Stimulated activated CD4-positive, alpha-beta T cell treated with anti-CD3 and anti-CD28 coated beads, Interleukin-1b, Interleukin-23, amount 100 ng/mL, for 24 hours (primary cell): ENCODE data around the gene SERPINA1.

Source experiments
- DNase-seq, 4 experiments: peaks; one replicate each; pipeline ENCODE4 v3.0.0-alpha.2; 2020; ENCODE audit warnings: low read depth in 4 of 4, low spot score in 1 of 4

SERPINA1 gene

GRCh38 chr14:94384342-94384741 lies 4.1 kb downstream of the SERPINA1 start:
- DNase-seq: no peak

GRCh38 chr14:94383777-94384176 lies 4.6 kb downstream of the SERPINA1 start:
- no peak for DNase-seq

- DNase-seq: no peak
Measured at GRCh38 chr14:94382716-94383596, 5.4 kb downstream of the SERPINA1 start.

GRCh38 chr14:94382099-94382715 lies 6.2 kb downstream of the SERPINA1 start:
- DNase-seq: no peak

DNA sequence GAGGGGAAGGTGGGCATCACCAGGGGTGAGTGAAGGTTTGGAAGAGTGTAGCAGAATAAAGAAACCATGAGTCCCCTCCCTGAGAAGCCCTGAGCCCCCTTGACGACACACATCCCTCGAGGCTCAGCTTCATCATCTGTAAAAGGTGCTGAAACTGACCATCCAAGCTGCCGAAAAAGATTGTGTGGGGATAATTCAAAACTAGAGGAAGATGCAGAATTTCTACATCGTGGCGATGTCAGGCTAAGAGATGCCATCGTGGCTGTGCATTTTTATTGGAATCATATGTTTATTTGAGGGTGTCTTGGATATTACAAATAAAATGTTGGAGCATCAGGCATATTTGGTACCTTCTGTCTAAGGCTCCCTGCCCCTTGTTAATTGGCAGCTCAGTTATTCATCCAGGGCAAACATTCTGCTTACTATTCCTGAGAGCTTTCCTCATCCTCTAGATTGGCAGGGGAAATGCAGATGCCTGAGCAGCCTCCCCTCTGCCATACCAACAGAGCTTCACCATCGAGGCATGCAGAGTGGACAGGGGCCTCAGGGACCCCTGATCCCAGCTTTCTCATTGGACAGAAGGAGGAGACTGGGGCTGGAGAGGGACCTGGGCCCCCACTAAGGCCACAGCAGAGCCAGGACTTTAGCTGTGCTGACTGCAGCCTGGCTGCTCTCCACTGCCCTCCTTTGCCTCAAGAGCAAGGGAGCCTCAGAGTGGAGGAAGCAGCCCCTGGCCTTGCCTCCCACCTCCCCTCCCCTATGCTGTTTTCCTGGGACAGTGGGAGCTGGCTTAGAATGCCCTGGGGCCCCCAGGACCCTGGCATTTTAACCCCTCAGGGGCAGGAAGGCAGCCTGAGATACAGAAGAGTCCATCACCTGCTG lies 7.0 kb downstream of the SERPINA1 start:
- no peak for DNase-seq

DNA sequence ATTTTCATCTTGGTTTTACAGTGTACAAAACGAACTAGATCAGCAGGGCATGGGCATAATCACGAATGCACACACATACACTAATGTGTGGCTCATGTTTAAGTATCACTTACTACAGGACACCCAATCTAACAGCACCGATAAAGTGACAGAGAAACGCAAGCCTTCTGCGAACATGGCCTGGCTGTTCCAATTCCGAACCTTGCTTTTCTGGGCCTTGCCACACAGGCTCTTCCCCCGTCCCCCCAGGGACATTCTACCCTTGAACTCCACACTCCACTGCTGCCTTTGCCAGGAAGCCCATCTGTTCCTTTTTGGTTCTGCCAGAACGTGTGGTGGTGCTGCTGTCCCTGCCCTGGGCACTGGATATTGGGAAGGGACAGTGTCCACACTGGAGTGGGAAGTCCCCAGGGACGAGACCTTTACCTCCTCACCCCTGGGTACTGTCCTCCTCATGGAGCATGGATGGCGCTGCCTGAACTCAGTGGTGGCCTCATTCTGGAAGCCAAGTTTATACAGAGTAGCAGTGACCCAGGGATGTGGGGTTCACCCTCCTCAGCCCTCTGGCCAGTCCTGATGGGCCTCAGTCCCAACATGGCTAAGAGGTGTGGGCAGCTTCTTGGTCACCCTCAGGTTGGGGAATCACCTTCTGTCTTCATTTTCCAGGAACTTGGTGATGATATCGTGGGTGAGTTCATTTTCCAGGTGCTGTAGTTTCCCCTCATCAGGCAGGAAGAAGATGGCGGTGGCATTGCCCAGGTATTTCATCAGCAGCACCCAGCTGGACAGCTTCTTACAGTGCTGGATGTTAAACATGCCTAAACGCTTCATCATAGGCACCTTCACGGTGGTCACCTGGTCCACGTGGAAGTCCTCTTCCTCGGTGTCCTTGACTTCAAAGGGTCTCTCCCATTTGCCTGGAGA lies 7.9 kb downstream of the SERPINA1 start:
- no peak for DNase-seq

DNA sequence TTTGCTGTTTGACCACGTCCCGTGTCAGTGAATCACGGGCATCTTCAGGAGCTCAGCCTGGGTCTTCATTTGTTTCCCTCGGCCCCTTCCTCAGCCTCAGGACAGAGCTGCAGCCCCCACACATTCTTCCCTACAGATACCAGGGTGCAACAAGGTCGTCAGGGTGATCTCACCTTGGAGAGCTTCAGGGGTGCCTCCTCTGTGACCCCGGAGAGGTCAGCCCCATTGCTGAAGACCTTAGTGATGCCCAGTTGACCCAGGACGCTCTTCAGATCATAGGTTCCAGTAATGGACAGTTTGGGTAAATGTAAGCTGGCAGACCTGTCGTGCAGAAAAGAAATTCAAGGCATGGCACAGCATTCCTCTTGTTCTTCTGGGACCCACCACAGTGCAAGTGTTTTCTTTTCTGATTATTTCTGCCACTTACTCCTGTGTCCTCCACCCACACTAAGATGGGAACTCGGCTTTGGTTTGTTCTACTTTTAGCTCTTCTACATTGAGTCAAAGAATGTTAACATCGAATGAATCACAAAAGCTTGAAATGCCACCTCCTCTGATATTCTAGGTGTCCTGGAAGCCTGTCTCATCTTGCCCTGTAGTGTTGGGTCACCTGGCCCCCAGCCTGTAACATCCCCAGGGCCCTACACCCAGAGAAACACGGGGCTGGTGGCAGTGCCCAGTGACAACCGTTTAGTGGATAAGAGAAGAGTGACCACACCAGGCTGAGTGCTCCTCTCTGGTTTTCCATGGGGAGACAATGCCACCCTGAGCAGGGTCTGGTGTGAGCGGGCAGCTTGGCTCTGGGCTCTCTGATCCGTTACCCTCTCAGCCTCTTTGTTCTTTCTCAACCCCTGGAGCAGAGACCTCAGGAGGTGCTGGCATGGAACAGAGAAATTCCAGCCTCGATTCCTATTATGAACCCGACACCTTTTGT lies 8.8 kb downstream of the SERPINA1 start:
- DNase-seq: no peak

- no peak for DNase-seq
Measured at GRCh38 chr14:94378527-94379290, 9.7 kb downstream of the SERPINA1 start.

GRCh38 chr14:94377866-94378470 lies 10.4 kb downstream of the SERPINA1 start:
- DNase-seq: no peak

DNA sequence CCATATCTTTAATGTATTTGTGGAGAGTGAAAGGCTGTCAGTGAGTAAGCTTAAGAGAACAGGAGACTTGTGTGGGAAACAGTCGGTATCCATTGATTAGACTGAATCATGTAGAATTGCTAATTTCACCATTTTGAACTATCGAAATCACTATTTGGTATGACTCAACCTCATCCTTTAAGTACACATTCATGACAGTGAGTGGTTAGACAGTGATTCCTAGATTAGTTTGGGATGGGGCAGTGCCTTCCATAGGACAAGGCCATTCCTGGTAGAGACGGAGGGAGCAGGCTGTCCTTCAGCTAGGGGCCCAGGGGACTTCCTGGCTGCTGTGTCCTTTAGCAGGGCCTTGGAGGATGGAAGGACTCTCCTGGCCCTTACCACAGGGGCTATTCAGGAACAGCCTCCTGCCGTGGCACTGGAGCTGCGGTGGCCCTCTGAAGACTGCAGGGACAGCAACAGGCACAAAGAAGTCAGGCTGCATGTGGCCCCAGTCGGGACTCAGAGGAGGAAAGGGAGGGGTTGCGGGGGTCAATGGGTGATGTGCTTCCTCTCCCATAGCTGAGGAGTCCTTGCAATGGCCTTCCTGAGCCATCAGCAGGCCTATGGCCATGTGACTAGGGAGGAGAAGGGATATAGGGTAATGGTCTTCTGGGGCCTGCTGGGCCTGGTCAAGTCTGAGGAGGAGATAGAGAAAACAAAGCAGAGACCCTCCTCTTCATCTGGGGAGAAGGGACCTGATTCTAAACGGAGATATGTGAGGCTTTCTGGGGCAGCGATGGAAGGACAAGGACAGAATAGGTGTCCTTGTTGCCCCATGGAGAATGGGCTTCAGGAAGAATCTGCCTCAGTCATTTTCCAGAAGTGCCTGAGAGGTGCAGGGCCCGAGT lies 11.2 kb downstream of the SERPINA1 start:
- no peak for DNase-seq

GRCh38 chr14:94376108-94376975 lies 12.1 kb downstream of the SERPINA1 start:
- no peak for DNase-seq

GRCh38 chr14:94375552-94376107 lies 12.8 kb downstream of the SERPINA1 start:
- DNase-seq: no peak

DNA sequence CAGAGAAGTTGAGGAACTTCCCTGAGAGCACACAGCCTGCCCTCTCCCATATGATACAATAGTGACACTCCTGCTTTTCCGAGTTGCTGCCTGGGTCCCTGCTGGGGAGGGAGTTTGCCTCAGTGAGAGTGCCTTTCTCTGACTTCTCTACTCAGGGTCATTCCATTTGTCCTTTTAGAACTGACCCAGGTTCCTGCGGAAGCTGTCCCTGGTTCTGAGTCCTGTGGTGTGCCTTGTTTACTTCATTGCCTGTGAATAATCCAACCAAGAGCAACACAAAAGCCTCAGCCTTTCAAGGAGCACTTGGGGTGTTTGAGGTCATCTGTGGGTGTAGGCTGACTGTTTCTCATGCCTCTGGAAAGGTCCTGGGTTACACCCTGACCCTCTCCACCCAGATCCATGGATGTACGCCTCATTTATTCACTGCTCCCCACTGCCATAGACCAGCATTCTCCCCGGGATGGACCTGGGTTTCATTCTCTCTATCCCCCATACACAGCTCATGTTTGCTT lies 13.6 kb downstream of the SERPINA1 start:
- DNase-seq: no peak

- DNase-seq: no peak
Measured at GRCh38 chr14:94374116-94374515, 14.3 kb downstream of the SERPINA1 start.

GRCh38 chr14:94373708-94374107 lies 14.7 kb downstream of the SERPINA1 start:
- no peak for DNase-seq
